GM23338 (cell line): Measurements from ENCODE around the gene MKRN2. TPM values are rescaled to one million over a fixed set of nuclear protein-coding genes. Genes with fewer than 3 reads are reported as not detected.

Source experiments
- ATAC-seq: fragments of 200-7000 bp; cut with Tn5 transposase; 3 replicates; pipeline ENCODE4 v1.9.1; 2020
- DNase-seq: peaks from one replicate; pipeline ENCODE4 v3.0.0-alpha.2; 2015; ENCODE audit warnings: low spot score
- H2AFZ ChIP-seq: fragments of 200-600 bp; sonication (generic); 2 replicates; pipeline ENCODE4 v1.8.0; 2016; ENCODE audit warnings: antibody characterized with exemption, mild to moderate bottlenecking, moderate library complexity
- H3F3A ChIP-seq: fragments of 200-600 bp; sonication (generic); replicated peaks from 2 replicates; pipeline ENCODE4 v1.8.0; 2017; ENCODE audit warnings: antibody characterized with exemption, mixed run types, low read depth
- H3K27ac ChIP-seq: fragments of 200-600 bp; sonication (generic); 2 replicates; pipeline ENCODE4 v1.6.1; 2016; ENCODE audit warnings: low read depth
- H3K27me3 ChIP-seq: fragments of 200-600 bp; sonication (generic); 2 replicates; pipeline ENCODE4 v1.8.0; 2016; ENCODE audit warnings: mild to moderate bottlenecking, mixed run types, moderate library complexity; ENCODE audit not compliant: insufficient read depth
- H3K36me3 ChIP-seq: fragments of 200-600 bp; sonication (generic); 2 replicates; pipeline ENCODE4 v1.8.0; 2016; ENCODE audit warnings: mild to moderate bottlenecking; ENCODE audit not compliant: insufficient read depth
- H3K4me1 ChIP-seq: fragments of 200-600 bp; sonication (generic); 2 replicates; pipeline ENCODE4 v1.8.0; 2016; ENCODE audit warnings: mild to moderate bottlenecking, moderate library complexity; ENCODE audit not compliant: insufficient read depth
- H3K4me2 ChIP-seq: fragments of 200-600 bp; sonication (generic); 2 replicates; pipeline ENCODE4 v1.7.1; 2017; ENCODE audit warnings: mixed run types
- H3K4me3 ChIP-seq: fragments of 200-600 bp; sonication (generic); 2 replicates; pipeline ENCODE4 v1.6.1; 2016; ENCODE audit warnings: mixed run types
- H3K79me2 ChIP-seq: fragments of 200-600 bp; sonication (generic); replicated peaks from 2 replicates; pipeline ENCODE4 v1.8.0; 2017; ENCODE audit warnings: mild to moderate bottlenecking; ENCODE audit not compliant: insufficient read depth
- H3K9me2 ChIP-seq: fragments of 200-600 bp; sonication (generic); 2 replicates; pipeline ENCODE4 v1.8.0; 2017; ENCODE audit not compliant: insufficient read depth
- H4K20me1 ChIP-seq: fragments of 200-600 bp; sonication (generic); replicated peaks from 2 replicates; pipeline ENCODE4 v1.8.0; 2017; ENCODE audit warnings: mild to moderate bottlenecking; ENCODE audit not compliant: insufficient read depth
- H3K27ac Mint-ChIP-seq: 2 replicates; pipeline ENCODE4 v1.8.0; 2020; ENCODE audit warnings: inconsistent platforms, mild to moderate bottlenecking, moderate library complexity, mixed read lengths
- H3K27me3 Mint-ChIP-seq: 3 replicates; pipeline ENCODE4 v1.8.0; 2022; ENCODE audit warnings: low read depth, mild to moderate bottlenecking, moderate library complexity, mixed read lengths, inconsistent platforms; ENCODE audit not compliant: insufficient read depth, poor library complexity
- H3K36me3 Mint-ChIP-seq: 3 replicates; pipeline ENCODE4 v1.8.0; 2021; ENCODE audit warnings: low read depth, mild to moderate bottlenecking, inconsistent platforms, moderate library complexity, mixed read lengths
- H3K4me1 Mint-ChIP-seq: 3 replicates; pipeline ENCODE4 v1.8.0; 2020; ENCODE audit warnings: mild to moderate bottlenecking, inconsistent platforms, mixed read lengths
- H3K4me3 Mint-ChIP-seq: 3 replicates; pipeline ENCODE4 v1.8.0; 2021; ENCODE audit warnings: moderate library complexity, mild to moderate bottlenecking, inconsistent platforms, mixed read lengths
- H3K9me3 Mint-ChIP-seq: 3 replicates; pipeline ENCODE4 v1.8.0; 2020; ENCODE audit warnings: moderate library complexity, mild to moderate bottlenecking, inconsistent platforms, mixed read lengths
- CREB1 ChIP-seq: fragments of 250-450 bp; sonication (Bioruptor Pico); IDR thresholded peaks from 2 replicates; pipeline ENCODE4 v1.5.0; 2020; ENCODE audit warnings: low read depth, mild to moderate bottlenecking, moderate library complexity
- EZH2 ChIP-seq: fragments of 200-600 bp; sonication (generic); IDR thresholded peaks from one replicate; pipeline ENCODE4 v1.8.0; 2017; ENCODE audit warnings: antibody characterized with exemption, mild to moderate bottlenecking, low read depth; ENCODE audit not compliant: unreplicated experiment
- EZH2phosphoT487 ChIP-seq: fragments of 200-600 bp; sonication (generic); IDR thresholded peaks from one replicate; pipeline ENCODE4 v1.8.1; 2018; ENCODE audit warnings: antibody characterized with exemption; ENCODE audit not compliant: unreplicated experiment
- REST ChIP-seq: IDR thresholded peaks from one replicate; pipeline ENCODE4 v1.6.1; 2018; ENCODE audit warnings: antibody characterized with exemption; ENCODE audit not compliant: unreplicated experiment
- STAT1 ChIP-seq: IDR thresholded peaks from one replicate; pipeline ENCODE4 v1.6.1; 2016; ENCODE audit warnings: antibody characterized with exemption; ENCODE audit not compliant: unreplicated experiment
- ZNF114 ChIP-seq: fragments of 250-450 bp; sonication (Bioruptor Pico); IDR thresholded peaks from 2 replicates; pipeline ENCODE4 v1.5.0; 2020; ENCODE audit warnings: mild to moderate bottlenecking, moderate library complexity
- ZNF462 ChIP-seq: fragments of 250-450 bp; sonication (Bioruptor Pico); IDR thresholded peaks from 2 replicates; pipeline ENCODE4 v1.5.0; 2020; ENCODE audit warnings: mild to moderate bottlenecking, moderate library complexity
- polyA plus RNA-seq: library from polyadenylated mRNA; unstranded; fragments of >200 nt; fragmentation: Nextera tagmentation; extraction: Ambion mirVana; gene quantifications from 2 replicates; pipeline ENCODE4 v1.2.1, GENCODE V29; 2016
- total RNA-seq: library from RNA; depleted of rRNA; stranded (reverse); fragments of >200 nt; shearing (Covaris generic); gene quantifications from 2 replicates; pipeline ENCODE4 v1.2.3, GENCODE V29; 2014
- TF ChIP-seq, protein P1 (sequence below): IDR thresholded peaks from 2 replicates; pipeline ENCODE4 v1.6.1; 2016; ENCODE audit warnings: antibody characterized with exemption

MKRN2 gene
- total and polyA plus RNA-seq, 2 experiments from 2014 or later, result 11.4 to 24.6 TPM

DNA sequence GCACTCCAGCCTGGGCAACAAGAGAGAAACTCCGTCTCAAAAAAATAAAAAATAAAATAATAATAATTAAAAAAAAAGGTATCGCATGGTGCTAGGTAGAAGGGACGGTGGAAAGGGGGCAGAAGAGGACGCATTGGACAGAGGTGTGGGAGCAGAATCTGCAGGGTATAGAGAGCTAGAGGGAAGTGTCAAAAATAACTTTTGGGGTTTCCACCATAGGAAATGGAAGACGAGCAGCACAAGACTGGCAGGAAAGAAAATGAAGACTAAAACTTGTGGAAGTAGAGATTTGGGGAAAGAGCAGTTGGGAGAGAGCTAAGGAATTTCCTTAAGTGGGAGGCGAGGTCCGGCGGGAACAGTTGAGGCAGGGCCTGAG lies 585 bp upstream of the MKRN2 start:
- peaks cover 42% of the 10 kb centered on the region for H3K79me2 ChIP-seq
- ATAC-seq (peak; percentile 8), DNase-seq (no peak)
- H3K36me3 Mint-ChIP-seq, result peaks cover 3% of the 10 kb centered on the region; the same call in 1 of the 3 replicates
- peaks cover 27% of the 10 kb centered on the region for H3K4me1 Mint-ChIP-seq
- H3K4me3 Mint-ChIP-seq, result peak overlapping the region; percentile 82
- H4K20me1 ChIP-seq, result peaks cover 30% of the 10 kb centered on the region
- no peak for TF ChIP-seq REST
- no peak for TF ChIP-seq EZH2
- no peak for TF ChIP-seq EZH2phosphoT487
- no peak for TF ChIP-seq CREB1 (CRISPR knock-in tag)
- TF ChIP-seq, protein P1, sequence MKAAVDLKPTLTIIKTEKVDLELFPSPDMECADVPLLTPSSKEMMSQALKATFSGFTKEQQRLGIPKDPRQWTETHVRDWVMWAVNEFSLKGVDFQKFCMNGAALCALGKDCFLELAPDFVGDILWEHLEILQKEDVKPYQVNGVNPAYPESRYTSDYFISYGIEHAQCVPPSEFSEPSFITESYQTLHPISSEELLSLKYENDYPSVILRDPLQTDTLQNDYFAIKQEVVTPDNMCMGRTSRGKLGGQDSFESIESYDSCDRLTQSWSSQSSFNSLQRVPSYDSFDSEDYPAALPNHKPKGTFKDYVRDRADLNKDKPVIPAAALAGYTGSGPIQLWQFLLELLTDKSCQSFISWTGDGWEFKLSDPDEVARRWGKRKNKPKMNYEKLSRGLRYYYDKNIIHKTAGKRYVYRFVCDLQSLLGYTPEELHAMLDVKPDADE, result no peak
- no peak for TF ChIP-seq ZNF462 (CRISPR knock-in tag)
- no peak for TF ChIP-seq STAT1
- TF ChIP-seq ZNF114 (CRISPR knock-in tag), result no peak
- H3K27me3 Mint-ChIP-seq, result no peaks in the 10 kb centered on the region
- peaks cover 30% of the 10 kb centered on the region for H3K4me1 ChIP-seq
- H3F3A ChIP-seq, result peaks cover 4% of the 10 kb centered on the region; the same call in 1 of the 2 replicates
- peaks cover 17% of the 10 kb centered on the region for H3K27me3 ChIP-seq
- H3K27ac Mint-ChIP-seq, result peak overlapping the region; percentile 49
- H2AFZ ChIP-seq, result peak overlapping the region; percentile 99
- H3K27ac ChIP-seq, result peak overlapping the region; percentile 66; the same call in 1 of the 2 replicates
- no peaks in the 10 kb centered on the region for H3K36me3 ChIP-seq
- peak overlapping the region; percentile 97 for H3K4me2 ChIP-seq
- no peaks in the 10 kb centered on the region for H3K9me2 ChIP-seq
- peak overlapping the region; percentile 64 for H3K4me3 ChIP-seq
- H3K9me3 Mint-ChIP-seq, result no peaks in the 10 kb centered on the region
